Sigmoid colon (tissue), 7 donors: ENCODE data around the gene GPD1L. TPM values are rescaled to one million over a fixed set of nuclear protein-coding genes. Genes with fewer than 3 reads are reported as not detected.

Experiments used
- DNase-seq: peaks from one replicate; pipeline ENCODE4 v3.0.0-alpha.2; 2019
- H3K27ac ChIP-seq, 4 donors: fragments of 200-600 bp; sonication (generic); one replicate each; pipeline ENCODE4 v1.5.1; 2016 to 2019; ENCODE audit warnings: mild to moderate bottlenecking in 1 of 4
- H3K27me3 ChIP-seq, 3 donors: fragments of 200-600 bp; sonication (generic); one replicate each; pipeline ENCODE4 v1.5.1; 2019; ENCODE audit warnings: mild to moderate bottlenecking in 1 of 3
- H3K36me3 ChIP-seq, 4 donors: fragments of 200-600 bp; sonication (generic); one replicate each; pipeline ENCODE4 v1.5.1; 2016 to 2019
- H3K4me1 ChIP-seq, 4 donors: fragments of 200-600 bp; sonication (generic); one replicate each; pipeline ENCODE4 v1.5.1; 2017 to 2019
- H3K4me3 ChIP-seq, 4 donors: fragments of 200-600 bp; sonication (generic); one replicate each; pipeline ENCODE4 v1.5.1; 2017 to 2019; ENCODE audit warnings: mild to moderate bottlenecking in 2 of 4, moderate library complexity in 1 of 4
- H3K9me3 ChIP-seq, 4 donors: fragments of 200-600 bp in 3 of 4; sonication (generic) in 3 of 4; one replicate each; pipeline versions ENCODE4 v1.5.1 to v1.6.1; 2013 to 2019
- CTCF ChIP-seq, 4 experiments: fragments of 450-650 bp in 3 of 4; fragments of 200-600 bp in 1 of 4; IDR thresholded peaks; one replicate each; pipeline ENCODE4 v1.5.1; 2016 to 2019; ENCODE audit warnings: antibody characterized with exemption in 4 of 4, mild to moderate bottlenecking in 3 of 4, moderate library complexity in 2 of 4
- EP300 ChIP-seq, 4 donors: sonication (generic); formaldehyde crosslinking; IDR thresholded peaks; one replicate each; pipeline ENCODE4 v1.6.1; 2017; ENCODE audit warnings: antibody characterized with exemption in 4 of 4
- POLR2A ChIP-seq, 2 donors: fragments of 450-650 bp; IDR thresholded peaks; one replicate each; pipeline ENCODE4 v1.6.1; 2016; ENCODE audit warnings: antibody characterized with exemption in 2 of 2, mild to moderate bottlenecking in 2 of 2, moderate library complexity in 2 of 2
- POLR2AphosphoS5 ChIP-seq, 4 donors: sonication (generic); formaldehyde crosslinking; IDR thresholded peaks; one replicate each; pipeline ENCODE4 v1.6.1; 2017; ENCODE audit warnings: antibody characterized with exemption in 4 of 4
- WGBS, 2 donors: extraction: QIAGEN DNeasy Blood & Tissue Kit; methylation state at CpG; one replicate each; pipeline ENCODE4 v1.1.7; 2013; 5-methylcytosine and 5-hydroxymethylcytosine counted together
- intact Hi-C: fragments of 100-400 bp; cut with DNase I; formaldehyde crosslinking; loops from one replicate; pipeline ENCODE4 v1.15.1; 2023
- polyA plus RNA-seq, 3 donors: library from polyadenylated mRNA; stranded (reverse); fragments of 200-250 nt; gene quantifications; one replicate each; pipeline ENCODE4 v1.2.3, GENCODE V29; 2013
- total RNA-seq, 4 donors: library from RNA; depleted of rRNA; stranded (reverse); fragments of >200 nt; gene quantifications; one replicate each; pipeline ENCODE4 v1.1.0, GENCODE V29; 2016
- donor health status: healthy with polysubstance abuse.
- donor health status: Bipolar disorder and iron deficiency.
- donor health status: healthy.

The GPD1L gene
- total and polyA plus RNA-seq, 7 donors, result 39.1 to 67.8 (median 46.0) TPM

DNA sequence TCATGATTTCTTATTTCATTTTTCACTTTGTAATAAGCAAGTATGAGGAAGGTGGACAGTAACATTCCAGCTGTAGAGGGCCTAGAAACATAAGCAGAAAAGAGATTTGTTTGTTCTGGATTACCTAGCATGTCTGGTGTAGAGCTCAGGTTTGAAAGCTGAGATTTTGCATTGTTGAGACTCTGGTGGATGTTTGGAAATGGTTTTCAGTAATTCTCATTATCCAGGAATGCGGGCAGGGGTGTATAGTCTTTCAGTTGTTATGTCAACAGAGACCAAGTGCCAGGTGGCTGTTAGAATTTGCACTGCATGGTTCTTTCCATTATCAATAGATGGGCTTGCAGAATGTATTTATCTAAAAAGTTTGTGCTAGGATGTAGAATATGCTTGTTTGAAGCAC, 10.9 kb downstream of the GPD1L start:
- 36 to 88% methylated on average over 1 of the region's 1 CpG for WGBS, 2 donors
- H3K4me3 ChIP-seq, result no peak overlapping the region
- peaks cover 0 to 3% (median 0%) of the 10 kb centered on the region in 4 donors for H3K36me3 ChIP-seq
- intact Hi-C loops, result no loop called here
- no peaks in the 10 kb centered on the region for H3K4me1 ChIP-seq
- TF ChIP-seq EP300 (IDR thresholded peaks at IDR 0.05), result no peak
- TF ChIP-seq POLR2AphosphoS5 (IDR thresholded peaks at IDR 0.05), result no peak
- no peak for TF ChIP-seq POLR2A (IDR thresholded peaks at IDR 0.05)
- TF ChIP-seq CTCF (IDR thresholded peaks at IDR 0.05), result no peak
- DNase-seq, result no peak
- H3K27me3 ChIP-seq, result no peaks in the 10 kb centered on the region
- no peak overlapping the region for H3K27ac ChIP-seq
- H3K9me3 ChIP-seq, result no peaks in the 10 kb centered on the region

- H3K4me1 ChIP-seq, result no peaks in the 10 kb centered on the region
- no peak for DNase-seq
- H3K27ac ChIP-seq, result no peak overlapping the region
- no peak for TF ChIP-seq CTCF (IDR thresholded peaks at IDR 0.05)
- no peak for TF ChIP-seq POLR2A (IDR thresholded peaks at IDR 0.05)
- TF ChIP-seq EP300 (IDR thresholded peaks at IDR 0.05), result no peak
- no peak for TF ChIP-seq POLR2AphosphoS5 (IDR thresholded peaks at IDR 0.05)
- H3K36me3 ChIP-seq, result peaks cover 0 to 3% (median 0%) of the 10 kb centered on the region in 4 donors
- no peaks in the 10 kb centered on the region for H3K27me3 ChIP-seq
- intact Hi-C loops, result no loop called here
- WGBS, 2 donors, result 94 to 95% methylated on average over 2 of the region's 2 CpGs
- H3K4me3 ChIP-seq, result no peak overlapping the region
- H3K9me3 ChIP-seq, result no peaks in the 10 kb centered on the region
These were observed 11.8 kb downstream of the GPD1L start for GRCh38 chr3:32118215-32118614.

- no peak overlapping the region for H3K4me3 ChIP-seq
- TF ChIP-seq EP300 (IDR thresholded peaks at IDR 0.05), result no peak
- no peak for TF ChIP-seq POLR2A (IDR thresholded peaks at IDR 0.05)
- no peak for TF ChIP-seq CTCF (IDR thresholded peaks at IDR 0.05)
- no peak for TF ChIP-seq POLR2AphosphoS5 (IDR thresholded peaks at IDR 0.05)
- no peaks in the 10 kb centered on the region for H3K27me3 ChIP-seq
- no peak overlapping the region for H3K27ac ChIP-seq
- no peaks in the 10 kb centered on the region for H3K9me3 ChIP-seq
- intact Hi-C loops, result no loop called here
- DNase-seq, result no peak
- H3K4me1 ChIP-seq, result no peaks in the 10 kb centered on the region
- 14 to 60% methylated on average over 4 of the region's 4 CpGs for WGBS, 2 donors
- H3K36me3 ChIP-seq, result no peaks in the 10 kb centered on the region
These were observed 14.1 kb downstream of the GPD1L start for GRCh38 chr3:32120471-32120870.

- Histone ChIP-seq H3K9me3 (no peaks in the 10 kb centered on the region), H3K27ac (no peak overlapping the region), H3K4me3 (no peak overlapping the region), H3K27me3 (no peaks in the 10 kb centered on the region), H3K36me3 (no peaks in the 10 kb centered on the region), H3K4me1 (peaks cover 0 to 2% (median 0%) of the 10 kb centered on the region in 4 donors)
- WGBS, 2 donors, result 46 to 73% methylated on average over 4 of the region's 4 CpGs
- no peak for DNase-seq
- intact Hi-C loops, result no loop called here
- TF ChIP-seq EP300 (IDR thresholded peaks at IDR 0.05), result no peak
- TF ChIP-seq POLR2AphosphoS5 (IDR thresholded peaks at IDR 0.05), result no peak
These were observed 14.7 kb downstream of the GPD1L start for GRCh38 chr3:32121137-32121536.

DNA sequence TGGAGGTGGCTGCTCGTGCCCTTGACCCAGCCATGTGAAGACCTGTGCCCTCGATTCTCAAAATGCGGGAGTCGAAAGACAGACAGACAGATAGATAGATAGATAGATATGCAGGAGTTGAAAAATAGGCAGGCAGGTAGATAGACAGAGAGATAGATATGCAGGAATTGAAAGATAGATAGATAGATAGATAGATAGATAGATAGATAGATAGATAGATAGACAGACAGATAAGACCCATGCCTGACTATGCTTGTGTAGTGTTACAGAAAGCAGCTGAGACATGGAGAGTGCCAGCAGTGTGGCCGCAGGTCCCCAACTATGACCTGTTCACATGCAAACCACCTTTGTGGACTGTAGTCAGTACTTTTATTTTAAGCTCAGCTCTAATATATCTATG, 17.2 kb downstream of the GPD1L start:
- no peaks in the 10 kb centered on the region for H3K9me3 ChIP-seq
- intact Hi-C loops, result no loop called here
- TF ChIP-seq EP300 (IDR thresholded peaks at IDR 0.05) (no peak), POLR2A (IDR thresholded peaks at IDR 0.05) (no peak), POLR2AphosphoS5 (IDR thresholded peaks at IDR 0.05) (no peak), CTCF (IDR thresholded peaks at IDR 0.05) (no peak)
- no peaks in the 10 kb centered on the region for H3K27me3 ChIP-seq
- no peak overlapping the region for H3K4me3 ChIP-seq
- WGBS, 2 donors, result 95 to 97% methylated on average over 5 of the region's 5 CpGs
- no peak overlapping the region for H3K27ac ChIP-seq
- no peaks in the 10 kb centered on the region for H3K36me3 ChIP-seq
- H3K4me1 ChIP-seq, result peaks cover 0 to 5% (median 0%) of the 10 kb centered on the region in 4 donors
- no peak for DNase-seq
